Left lobe of liver (tissue), 2 donors: ENCODE results near the gene ATN1. TPM values are rescaled to one million over a fixed set of nuclear protein-coding genes. Genes with fewer than 3 reads are reported as not detected.

ENCODE experiments used
- ATAC-seq: fragments of 200-7000 bp; cut with Tn5 transposase; one replicate; pipeline ENCODE4 v1.9.1; 2020; ENCODE audit warnings: mild to moderate bottlenecking, moderate library complexity
- DNase-seq: peaks from one replicate; pipeline ENCODE4 v3.0.0-alpha.2; 2020; ENCODE audit warnings: low spot score
- total RNA-seq: library from RNA; stranded (reverse); gene quantifications from one replicate; pipeline ENCODE4 v1.2.1, GENCODE V29; 2021
- donor health status: DM: no; HTN: no; CAD: no; lungs with moderate emphysema.
- donor health status: DM: no; HTN: yes; CAD: no.

Gene ATN1
- total RNA-seq, 1 donor from 2014 or later: 22.0 TPM

- ATAC-seq (no peak), DNase-seq (no peak)
These were observed 27.6 kb downstream of the ATN1 start for GRCh38 chr12:6955108-6956020.

DNA sequence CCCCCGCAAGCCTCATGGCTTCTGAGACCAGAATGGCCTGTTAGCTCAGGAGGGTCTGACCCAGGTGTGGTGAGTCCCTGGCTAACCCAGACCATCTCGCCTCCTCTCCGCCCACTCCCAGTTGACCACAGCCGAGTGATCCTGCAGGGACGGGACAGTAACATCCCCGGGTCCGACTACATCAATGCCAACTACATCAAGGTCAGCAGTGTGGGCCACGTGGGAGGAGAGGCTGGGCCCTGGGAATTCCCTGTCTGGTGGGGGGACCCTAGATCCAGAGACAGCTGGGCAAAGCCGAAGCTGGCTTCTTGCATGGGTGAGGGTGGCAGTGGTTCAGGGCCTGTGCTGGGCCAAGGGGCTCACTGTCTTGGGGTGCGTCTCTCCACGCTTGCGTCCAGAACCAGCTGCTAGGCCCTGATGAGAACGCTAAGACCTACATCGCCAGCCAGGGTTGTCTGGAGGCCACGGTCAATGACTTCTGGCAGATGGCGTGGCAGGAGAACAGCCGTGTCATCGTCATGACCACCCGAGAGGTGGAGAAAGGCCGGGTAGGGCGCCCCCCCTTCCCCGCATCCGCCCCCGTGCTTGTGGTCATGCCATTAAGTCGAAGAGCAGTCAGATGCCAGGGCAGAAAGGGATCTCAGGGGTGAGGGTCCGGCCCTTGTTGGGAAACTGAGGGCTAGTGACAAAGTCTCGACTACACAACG lies 28.4 kb downstream of the ATN1 start:
- DNase-seq (no peak), ATAC-seq (no peak)

DNA sequence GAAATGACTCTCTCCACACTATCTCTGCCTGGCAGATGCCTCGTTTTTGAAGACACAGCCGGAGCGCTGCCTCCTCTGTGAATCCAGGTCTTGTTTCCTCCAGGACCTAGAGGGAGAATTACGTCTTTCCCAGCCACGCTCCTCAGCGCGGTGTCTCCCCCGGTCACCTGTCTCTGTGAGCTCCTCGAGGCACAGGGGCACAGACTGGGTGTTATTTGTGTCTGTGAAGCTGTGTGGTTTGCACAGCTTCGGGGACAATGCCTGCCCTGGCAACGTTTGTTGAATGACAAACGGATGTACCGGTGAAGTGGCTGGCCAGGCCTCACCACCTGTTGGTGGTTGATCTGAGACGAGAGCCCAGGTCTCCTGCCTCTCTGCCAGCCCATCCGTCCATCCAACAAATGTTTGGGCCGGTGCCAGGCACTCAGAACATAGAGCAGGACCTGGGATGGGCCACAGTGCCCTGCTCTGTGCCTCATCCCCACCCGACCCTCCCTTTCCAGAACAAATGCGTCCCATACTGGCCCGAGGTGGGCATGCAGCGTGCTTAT lies 29.5 kb downstream of the ATN1 start:
- DNase-seq: no peak
- ATAC-seq: no peak

GRCh38 chr12:6957741-6958608 lies 30.2 kb downstream of the ATN1 start:
- peak; percentile 46 for DNase-seq

GRCh38 chr12:6958609-6959057 lies 30.9 kb downstream of the ATN1 start:
- DNase-seq (no peak), ATAC-seq (no peak)

More at GRCh38 chr12:6957741-6958608, 30.2 kb downstream of the ATN1 start:
- ATAC-seq: no peak

- DNase-seq: peak; percentile 48
- ATAC-seq: no peak
These were observed 31.5 kb downstream of the ATN1 start for GRCh38 chr12:6959058-6959804.

- no peak for ATAC-seq
- DNase-seq: no peak
These were observed 32.2 kb downstream of the ATN1 start for GRCh38 chr12:6959805-6960592.

GRCh38 chr12:6960593-6961277 lies 33.0 kb downstream of the ATN1 start:
- ATAC-seq: peak; percentile 46
- DNase-seq: peak; percentile 53

DNA sequence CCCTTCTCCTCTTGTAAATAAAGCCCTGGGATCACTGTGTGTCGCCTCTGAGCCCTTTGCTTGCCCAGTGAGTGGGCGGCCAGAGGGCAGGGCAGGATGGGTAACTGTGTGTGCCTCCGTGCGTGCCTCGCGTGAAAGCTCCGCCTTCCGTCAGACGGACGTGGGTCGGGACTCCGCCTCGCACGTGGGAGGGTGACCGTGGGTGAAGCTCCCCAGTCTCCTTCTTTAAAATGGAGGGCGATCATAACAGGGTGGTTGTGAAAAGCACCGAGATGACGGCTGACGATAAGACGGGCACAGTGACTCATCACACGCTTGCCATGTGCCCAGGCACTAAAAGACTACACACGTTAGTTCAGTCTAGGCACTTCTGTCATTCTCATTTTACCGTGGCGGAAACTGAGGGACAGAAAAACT lies 33.5 kb downstream of the ATN1 start:
- DNase-seq: peak; percentile 83
- peak; percentile 76 for ATAC-seq

DNA sequence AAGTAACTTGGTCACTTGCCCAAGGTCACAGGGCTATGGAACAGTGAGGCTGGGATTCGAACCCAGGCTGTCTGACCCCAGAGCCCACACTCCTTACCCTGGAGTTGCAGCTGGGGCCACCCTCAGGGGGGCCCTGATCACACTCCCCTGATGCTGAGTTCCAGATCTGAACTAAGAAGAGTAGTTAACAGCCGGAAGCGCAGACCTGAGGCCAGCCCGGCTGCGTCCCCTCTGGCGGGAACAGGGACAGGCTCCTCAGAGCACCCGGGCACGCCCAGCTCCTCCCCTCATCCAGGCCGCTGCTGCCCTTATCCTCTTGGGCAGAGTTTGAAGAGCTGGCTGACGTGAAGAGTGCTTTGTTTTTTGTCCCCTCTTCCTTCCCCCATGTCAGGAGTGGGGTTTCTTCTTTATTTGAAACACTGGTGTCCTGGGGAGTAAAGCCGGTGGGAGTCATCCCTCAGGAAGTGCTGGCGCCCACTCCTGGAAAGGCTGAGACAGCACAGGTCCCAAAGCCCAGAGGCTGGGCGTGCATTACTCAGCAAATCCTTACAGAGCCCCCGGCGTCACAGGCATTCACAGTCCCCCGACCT lies 34.0 kb downstream of the ATN1 start:
- ATAC-seq (peak; percentile 39), DNase-seq (peak; percentile 54)

- DNase-seq: peak; percentile 48
- peak; percentile 8 for ATAC-seq
These were observed 34.7 kb downstream of the ATN1 start for GRCh38 chr12:6962285-6963015.

- ATAC-seq (no peak), DNase-seq (peak; percentile 50)
These were observed 35.4 kb downstream of the ATN1 start for GRCh38 chr12:6963016-6963731.

DNA sequence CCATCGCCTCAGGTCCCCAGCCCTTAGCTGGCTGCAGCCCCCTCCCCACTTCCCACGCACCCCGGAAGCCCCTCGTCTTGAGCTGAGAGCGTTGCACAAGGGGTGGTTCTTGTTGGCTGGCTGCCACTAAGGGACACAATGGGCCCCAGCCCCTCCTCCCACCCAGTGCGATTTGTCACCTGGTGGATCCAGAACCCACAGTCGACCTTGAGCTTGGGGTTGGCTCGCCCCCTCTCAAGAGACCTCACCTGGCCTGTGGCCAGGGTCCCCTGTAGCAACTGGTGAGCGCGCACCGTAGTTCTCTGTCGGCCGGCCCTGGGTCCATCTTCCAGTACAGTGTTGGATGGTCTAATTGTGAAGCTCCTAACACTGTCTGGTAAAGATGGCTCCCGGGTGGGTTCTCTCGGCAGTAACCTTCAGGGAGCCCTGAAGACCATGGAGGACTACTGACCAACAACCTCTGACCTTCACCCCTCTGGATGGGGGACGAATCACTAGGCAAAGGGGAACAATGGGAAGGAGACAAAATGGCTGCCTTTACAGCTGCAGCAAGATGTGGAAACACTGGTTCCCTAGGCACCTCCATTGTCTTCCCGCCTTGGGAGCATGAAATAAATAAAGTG lies 36.1 kb downstream of the ATN1 start:
- peak; percentile 49 for DNase-seq
- no peak for ATAC-seq

DNA sequence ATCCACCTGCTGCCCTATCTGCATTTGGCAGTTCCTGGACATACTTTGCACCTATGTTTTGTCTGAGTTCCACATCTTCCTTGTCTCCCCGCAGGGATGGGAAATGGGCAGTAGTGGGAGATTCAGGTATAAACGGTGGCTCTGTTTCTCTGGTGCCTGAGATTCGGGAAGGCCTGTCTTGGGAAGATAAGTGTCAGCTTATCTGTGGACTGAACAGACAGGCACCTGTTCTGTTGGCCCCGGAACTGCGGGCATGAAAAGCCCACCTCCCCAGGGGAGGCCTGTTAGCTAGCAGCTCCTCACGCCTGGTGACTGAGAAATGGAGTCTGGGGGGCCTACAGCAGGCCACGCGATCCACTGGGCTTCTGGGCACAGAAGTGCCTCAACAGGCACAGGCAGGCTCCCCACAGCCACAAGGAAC lies 36.9 kb downstream of the ATN1 start:
- DNase-seq: peak; percentile 46
- no peak for ATAC-seq

DNA sequence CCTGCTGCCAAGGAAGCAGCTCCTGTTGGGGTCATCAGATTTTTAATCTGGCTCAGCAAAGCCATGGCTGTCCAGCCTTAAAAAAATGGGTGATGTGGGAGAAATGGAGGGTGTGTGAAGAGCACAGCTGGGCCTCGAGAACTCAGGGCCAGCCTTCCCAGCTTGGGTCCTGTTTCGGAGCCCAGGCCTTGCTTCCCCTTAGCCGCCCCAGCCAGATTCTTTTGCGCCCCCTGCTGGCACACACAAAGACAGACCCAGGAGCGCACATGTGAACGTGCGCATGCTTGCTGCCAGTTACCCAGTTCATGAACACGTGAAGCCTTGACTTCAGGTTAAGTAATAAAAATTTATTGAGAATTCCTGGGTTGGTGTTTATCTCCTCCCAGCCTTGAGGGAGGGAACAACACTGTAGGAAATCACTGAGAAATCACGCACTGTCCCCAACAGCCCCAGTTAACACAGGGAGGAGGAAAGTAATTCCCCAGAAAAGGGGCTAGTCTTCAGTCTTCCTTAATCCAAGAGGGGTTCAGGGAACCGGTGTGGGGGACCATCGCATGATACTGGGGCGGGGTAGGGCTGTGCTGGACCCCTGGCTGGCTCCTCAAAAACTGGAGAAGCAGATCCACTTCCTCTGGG lies 37.4 kb downstream of the ATN1 start:
- ATAC-seq: peak; percentile 68
- DNase-seq: peak; percentile 86

GRCh38 chr12:6965714-6966113 lies 38.0 kb downstream of the ATN1 start:
- DNase-seq (no peak), ATAC-seq (no peak)
